ENCODE measurements around the gene LRRC41.

GRCh38 chr1:46303872-46304326 is 483 bp upstream of the LRRC41 start:
- TF ChIP-seq, protein P1, sequence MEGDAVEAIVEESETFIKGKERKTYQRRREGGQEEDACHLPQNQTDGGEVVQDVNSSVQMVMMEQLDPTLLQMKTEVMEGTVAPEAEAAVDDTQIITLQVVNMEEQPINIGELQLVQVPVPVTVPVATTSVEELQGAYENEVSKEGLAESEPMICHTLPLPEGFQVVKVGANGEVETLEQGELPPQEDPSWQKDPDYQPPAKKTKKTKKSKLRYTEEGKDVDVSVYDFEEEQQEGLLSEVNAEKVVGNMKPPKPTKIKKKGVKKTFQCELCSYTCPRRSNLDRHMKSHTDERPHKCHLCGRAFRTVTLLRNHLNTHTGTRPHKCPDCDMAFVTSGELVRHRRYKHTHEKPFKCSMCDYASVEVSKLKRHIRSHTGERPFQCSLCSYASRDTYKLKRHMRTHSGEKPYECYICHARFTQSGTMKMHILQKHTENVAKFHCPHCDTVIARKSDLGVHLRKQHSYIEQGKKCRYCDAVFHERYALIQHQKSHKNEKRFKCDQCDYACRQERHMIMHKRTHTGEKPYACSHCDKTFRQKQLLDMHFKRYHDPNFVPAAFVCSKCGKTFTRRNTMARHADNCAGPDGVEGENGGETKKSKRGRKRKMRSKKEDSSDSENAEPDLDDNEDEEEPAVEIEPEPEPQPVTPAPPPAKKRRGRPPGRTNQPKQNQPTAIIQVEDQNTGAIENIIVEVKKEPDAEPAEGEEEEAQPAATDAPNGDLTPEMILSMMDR (IDR thresholded peaks at IDR 0.05), result no peak
- no peak for TF ChIP-seq EZH2 (IDR thresholded peaks at IDR 0.05; ENCODE audit: borderline replicate concordance, insufficient read depth, low read depth, low read length, poor library complexity, severe bottlenecking)

Data from B cell (primary cell).